ENCODE measurements around the gene BMS1.
"Not testable (repeated sequence)": the region's sequence is repeated elsewhere in the genome, so short reads cannot be mapped to it uniquely, and the experiment has no call there.

Gene BMS1

GRCh38 chr10:42836096-42836495 lies 53.5 kb downstream of the BMS1 start:
- ChIA-PET CTCF (no interaction called here), POLR2A (no interaction called here)
- DNase-seq (ENCODE audit: extremely low spot score), result no peak
- no peak for TF ChIP-seq CTCF (IDR thresholded peaks at IDR 0.05; ENCODE audit: control extremely low read depth, extremely low read depth, low read depth, missing control alignments)

GRCh38 chr10:42836771-42837468 lies 54.3 kb downstream of the BMS1 start:
- POLR2A ChIA-PET, result no interaction called here
- CTCF ChIA-PET, result no interaction called here
- TF ChIP-seq CTCF (IDR thresholded peaks at IDR 0.05; ENCODE audit: control extremely low read depth, extremely low read depth, low read depth, missing control alignments), result no peak
- DNase-seq (ENCODE audit: extremely low spot score), result no peak

GRCh38 chr10:42844810-42845209 lies 62.2 kb downstream of the BMS1 start:
- DNase-seq (ENCODE audit: extremely low spot score); CTCF ChIA-PET; POLR2A ChIA-PET: not testable (repeated sequence)

- CTCF ChIA-PET; POLR2A ChIA-PET; DNase-seq (ENCODE audit: extremely low spot score): not testable (repeated sequence)
Measured at GRCh38 chr10:42847261-42847660, 64.7 kb downstream of the BMS1 start.

- POLR2A ChIA-PET, result interaction anchor here (0.5 kb wide), 1 partner anchor 196 kb away, joined by 3 read pairs; no protein-coding TSS in a partner anchor
- no peak for TF ChIP-seq CTCF (IDR thresholded peaks at IDR 0.05; ENCODE audit: control extremely low read depth, extremely low read depth, low read depth, missing control alignments)
- CTCF ChIA-PET, result no interaction called here
- DNase-seq (ENCODE audit: extremely low spot score), result no peak
Measured at GRCh38 chr10:42850931-42851330, 68.3 kb downstream of the BMS1 start.

- ChIA-PET CTCF (no interaction called here), POLR2A (no interaction called here)
- DNase-seq (ENCODE audit: extremely low spot score), result no peak
Measured at GRCh38 chr10:42859256-42859655, 76.7 kb downstream of the BMS1 start.

GRCh38 chr10:42860016-42860415 lies 77.4 kb downstream of the BMS1 start:
- DNase-seq (ENCODE audit: extremely low spot score); POLR2A ChIA-PET; CTCF ChIA-PET: not testable (repeated sequence)

More at GRCh38 chr10:42859256-42859655, 76.7 kb downstream of the BMS1 start:
- no peak for TF ChIP-seq CTCF (IDR thresholded peaks at IDR 0.05; ENCODE audit: control extremely low read depth, extremely low read depth, low read depth, missing control alignments)

GRCh38 chr10:42862801-42863200 lies 80.2 kb downstream of the BMS1 start:
- POLR2A ChIA-PET; DNase-seq (ENCODE audit: extremely low spot score); CTCF ChIA-PET: not testable (repeated sequence)

- ChIA-PET POLR2A (no interaction called here), CTCF (interaction anchor here (1.4 kb wide), 1 partner anchor 242 kb away, joined by 5 read pairs; no protein-coding TSS in a partner anchor)
- TF ChIP-seq CTCF (IDR thresholded peaks at IDR 0.05; ENCODE audit: control extremely low read depth, extremely low read depth, low read depth, missing control alignments), result no peak
- no peak for DNase-seq (ENCODE audit: extremely low spot score)
Measured at GRCh38 chr10:42864575-42864974, 82.0 kb downstream of the BMS1 start.

Measured in GM10248 (cell line).